ENCODE measurements around the gene ARL14EPL. TPM values are rescaled to one million over a fixed set of nuclear protein-coding genes. Genes with fewer than 3 reads are reported as not detected.
"Not testable (repeated sequence)": the region's sequence is repeated elsewhere in the genome, so short reads cannot be mapped to it uniquely, and the experiment has no call there.

ARL14EPL gene
- total RNA-seq, 2 donors from 2014 or later, result not detected

- ATAC-seq (no peak), DNase-seq (no peak)
- intact Hi-C loops (cut with DNase I), result loop anchor here in 1 of 2 donors (10.0 kb wide), 1 partner anchor 389 kb away; no protein-coding TSS in a partner anchor
Observed at GRCh38 chr5:116044073-116044472, 11.8 kb downstream of the ARL14EPL start.

- ATAC-seq (no peak), DNase-seq (no peak)
- intact Hi-C loops (cut with DNase I), result loop anchor here in 1 of 2 donors (10.0 kb wide), 1 partner anchor 391 kb away; no protein-coding TSS in a partner anchor
Observed at GRCh38 chr5:116045821-116046220, 13.5 kb downstream of the ARL14EPL start.

GRCh38 chr5:116046261-116046660 is 14.0 kb downstream of the ARL14EPL start:
- ATAC-seq, result no peak
- DNase-seq, result no peak
- intact Hi-C loops (cut with DNase I), result loop anchor here in 1 of 2 donors (10.0 kb wide), 1 partner anchor 391 kb away; no protein-coding TSS in a partner anchor

GRCh38 chr5:116046823-116047222 is 14.6 kb downstream of the ARL14EPL start:
- intact Hi-C loops (cut with DNase I), result loop anchor here in 1 of 2 donors (10.0 kb wide), 1 partner anchor 392 kb away; no protein-coding TSS in a partner anchor
- no peak for ATAC-seq
- DNase-seq, result no peak

- ATAC-seq, result no peak
- intact Hi-C loops (cut with DNase I), result no loop called here
- DNase-seq, result no peak
Observed at GRCh38 chr5:116058346-116058936, 26.2 kb downstream of the ARL14EPL start.

GRCh38 chr5:116062352-116062751 is 30.1 kb downstream of the ARL14EPL start:
- no peak for ATAC-seq
- intact Hi-C loops (cut with DNase I), result no loop called here
- DNase-seq, result no peak

- ATAC-seq (no peak), DNase-seq (no peak)
- intact Hi-C loops (cut with DNase I), result no loop called here
Observed at GRCh38 chr5:116063950-116064349, 31.7 kb downstream of the ARL14EPL start.

GRCh38 chr5:116068028-116068632 is 35.9 kb downstream of the ARL14EPL start:
- peak in 1 of 2 donors; percentile 55 for ATAC-seq
- DNase-seq, result no peak
- intact Hi-C loops (cut with DNase I), result loop anchor here in 1 of 2 donors (2.0 to 5.0 kb wide), 2 partner anchors 181 to 433 kb away; no protein-coding TSS in a partner anchor

GRCh38 chr5:116071211-116071610 is 38.9 kb downstream of the ARL14EPL start:
- intact Hi-C loops (cut with DNase I), result no loop called here
- ATAC-seq, result no peak
- DNase-seq, result no peak

- intact Hi-C loops (cut with DNase I), result no loop called here
- DNase-seq, result no peak
- no peak for ATAC-seq
Observed at GRCh38 chr5:116075191-116075831, 43.0 kb downstream of the ARL14EPL start.

- DNase-seq (no peak), ATAC-seq (peak; percentile 19 to 33)
- intact Hi-C loops (cut with DNase I), result no loop called here
Observed at GRCh38 chr5:116076496-116076895, 44.2 kb downstream of the ARL14EPL start.

- ATAC-seq, result no peak
- DNase-seq, result no peak
- intact Hi-C loops (cut with DNase I), result no loop called here
Observed at GRCh38 chr5:116078199-116078598, 45.9 kb downstream of the ARL14EPL start.

- intact Hi-C loops (cut with DNase I), result no loop called here
- ATAC-seq, result peak; percentile 36 to 63
- DNase-seq, result no peak
Observed at GRCh38 chr5:116084287-116084691, 52.0 kb downstream of the ARL14EPL start.

GRCh38 chr5:116084871-116085715 is 52.8 kb downstream of the ARL14EPL start, which contains the start of gene COMMD10:
Gene COMMD10 (plus strand): TSS chr5:116085025.
- ATAC-seq (peak; percentile 96), DNase-seq (peak; percentile 84)
- intact Hi-C loops (cut with DNase I), result no loop called here

GRCh38 chr5:116086309-116086708 is 54.0 kb downstream of the ARL14EPL start:
- ATAC-seq, result not testable (repeated sequence)

GRCh38 chr5:116088062-116088461 is 55.8 kb downstream of the ARL14EPL start:
- DNase-seq, result no peak

More at GRCh38 chr5:116086309-116086708, 54.0 kb downstream of the ARL14EPL start:
- intact Hi-C loops (cut with DNase I); DNase-seq: not testable (repeated sequence)

GRCh38 chr5:116090302-116090701 is 58.0 kb downstream of the ARL14EPL start:
- no peak for DNase-seq
- intact Hi-C loops (cut with DNase I), result no loop called here

More at GRCh38 chr5:116088062-116088461, 55.8 kb downstream of the ARL14EPL start:
- no peak for ATAC-seq
- intact Hi-C loops (cut with DNase I), result no loop called here

GRCh38 chr5:116091416-116091815 is 59.1 kb downstream of the ARL14EPL start:
- DNase-seq (no peak), ATAC-seq (no peak)
- intact Hi-C loops (cut with DNase I), result no loop called here

More at GRCh38 chr5:116090302-116090701, 58.0 kb downstream of the ARL14EPL start:
- ATAC-seq, result peak; percentile 71 to 80

GRCh38 chr5:116097301-116097700 is 65.0 kb downstream of the ARL14EPL start:
- ATAC-seq (no peak), DNase-seq (no peak)
- intact Hi-C loops (cut with DNase I), result no loop called here

Data from left cardiac atrium (tissue), 4 donors.